NOMO-1 treated with DMSO at 0.1 percent for 48 hours (cell line): ENCODE measurements around the gene PLCD3.

Experiments
- DNase-seq: peaks from one replicate; lab custom pipeline; 2025; ENCODE audit not compliant: unreplicated experiment; lab: John Stamatoyannopoulos, UW

Gene PLCD3

GRCh38 chr17:45104907-45105624 is 27.2 kb downstream of the PLCD3 start:
- DNase-seq: no peak

GRCh38 chr17:45104497-45104896 is 27.8 kb downstream of the PLCD3 start:
- DNase-seq: no peak

GRCh38 chr17:45104029-45104428 is 28.3 kb downstream of the PLCD3 start:
- no peak for DNase-seq

GRCh38 chr17:45103269-45103795 is 29.0 kb downstream of the PLCD3 start:
- no peak for DNase-seq

- no peak for DNase-seq
These were observed 29.5 kb downstream of the PLCD3 start for GRCh38 chr17:45102856-45103255.

- DNase-seq: no peak
These were observed 30.2 kb downstream of the PLCD3 start for GRCh38 chr17:45101883-45102811.

- no peak for DNase-seq
These were observed 30.8 kb downstream of the PLCD3 start for GRCh38 chr17:45101546-45101882.

- peak; percentile 47 for DNase-seq
These were observed 33.3 kb downstream of the PLCD3 start for GRCh38 chr17:45098869-45099616.

- no peak for DNase-seq
These were observed 34.0 kb downstream of the PLCD3 start for GRCh38 chr17:45098081-45098868.

GRCh38 chr17:45096926-45097325 is 35.4 kb downstream of the PLCD3 start:
- DNase-seq: no peak

GRCh38 chr17:45096141-45096540 is 36.2 kb downstream of the PLCD3 start:
- DNase-seq: no peak

GRCh38 chr17:45093444-45094110 is 38.7 kb downstream of the PLCD3 start:
- DNase-seq: no peak

- DNase-seq: no peak
These were observed 39.3 kb downstream of the PLCD3 start for GRCh38 chr17:45092911-45093430.

- no peak for DNase-seq
These were observed 40.4 kb downstream of the PLCD3 start for GRCh38 chr17:45091778-45092425.

- no peak for DNase-seq
These were observed 41.6 kb downstream of the PLCD3 start for GRCh38 chr17:45090711-45091110.

- DNase-seq: no peak
These were observed 43.6 kb downstream of the PLCD3 start for GRCh38 chr17:45088741-45089140.

- no peak for DNase-seq
These were observed 44.3 kb downstream of the PLCD3 start for GRCh38 chr17:45087978-45088377.

GRCh38 chr17:45087504-45087975 is 44.8 kb downstream of the PLCD3 start:
- DNase-seq: no peak

- no peak for DNase-seq
These were observed 45.3 kb downstream of the PLCD3 start for GRCh38 chr17:45086865-45087503.
